ENCODE results near the gene PTPRG. TPM values are rescaled to one million over a fixed set of nuclear protein-coding genes. Genes with fewer than 3 reads are reported as not detected.
A peak's percentile ranks its signal among the peaks of the same experiment; 100 is the strongest.

PTPRG gene
- total and polyA plus RNA-seq, 10 of the 15 experiments (the other 5 are each of a cell fraction or from before 2014, with no cell fraction given), result 0.29 to 20.7 (median 1.4) TPM

DNA sequence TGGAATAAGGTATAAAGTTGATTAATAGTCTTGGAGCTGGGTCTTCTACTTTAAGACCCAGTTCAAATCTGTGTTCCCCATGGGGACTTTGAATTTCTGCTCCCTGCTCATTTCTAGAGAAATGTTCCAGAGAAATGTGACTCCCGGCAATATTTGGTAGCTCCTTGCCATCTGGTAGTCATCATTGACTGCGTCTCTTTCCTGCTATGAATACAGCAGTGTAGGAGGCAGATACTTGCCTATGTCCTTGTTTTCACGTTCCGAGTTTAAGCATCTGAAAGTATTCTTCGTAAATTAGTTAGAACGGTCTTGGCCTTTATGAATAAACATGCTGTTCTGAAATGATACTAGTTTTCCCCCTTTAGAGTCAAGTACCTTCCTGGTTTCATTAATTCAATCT, 352.9 kb downstream of the PTPRG start:
- Histone ChIP-seq H3K27me3 (replicated peaks in 1 of 2; ENCODE audit: control insufficient read depth in 2 of 2, insufficient read depth in 2 of 2, low read length in 1 of 2) (0 out of 4 replicates have a peak, but pooled peaks cover 0 to 2% of the 10 kb centered on the region in 2 experiments), H3K36me3 (ENCODE audit: control insufficient read depth in 2 of 2, insufficient read depth in 2 of 2, low read length in 1 of 2) (no peaks in the 10 kb centered on the region), H3K4me1 (ENCODE audit: control insufficient read depth, insufficient read depth, low read length) (0 out of 2 replicates have a peak, but pooled peaks cover 4% of the 10 kb centered on the region), H3K79me2 (ENCODE audit: control insufficient read depth, insufficient read depth, low read length) (no peaks in the 10 kb centered on the region), H3K9me3 (replicated peaks; ENCODE audit: control insufficient read depth, insufficient read depth, low read length) (no peaks in the 10 kb centered on the region), H3K27ac (ENCODE audit: control insufficient read depth, insufficient read depth) (no peak overlapping the region), H3K4me3 (no peak overlapping the region), H3K9ac (ENCODE audit: control insufficient read depth, insufficient read depth, low read length) (no peak overlapping the region), H2AFZ (ENCODE audit: control insufficient read depth, low read depth, low read length) (no peak overlapping the region), H4K20me1 (ENCODE audit: control insufficient read depth, insufficient read depth) (no peaks in the 10 kb centered on the region), H3K4me2 (ENCODE audit: control insufficient read depth, insufficient read depth) (no peak overlapping the region)
- ChIA-PET POLR2A (interaction anchor here (0.6 to 1.4 kb wide), 5 partner anchors 8 to 149 kb away, joined by 3 to 4 read pairs (median 3); no protein-coding TSS in a partner anchor), SMC1A (ENCODE audit: uncharacterized antibody, unreplicated experiment) (interaction anchor here (0.6 to 15.4 kb wide), 13 partner anchors 8 to 56 kb away, joined by 3 to 159 read pairs (median 7); no protein-coding TSS in a partner anchor), RAD21 (ENCODE audit: unreplicated experiment) (interaction anchor here (1.1 to 4.7 kb wide), 7 partner anchors 10 to 349 kb away, joined by 3 to 32 read pairs (median 8); no protein-coding TSS in a partner anchor), CTCF (interaction anchor here (1.0 to 3.8 kb wide), 9 partner anchors 9 to 273 kb away, joined by 3 to 14 read pairs (median 5); no protein-coding TSS in a partner anchor)
- TF ChIP-seq NBN (IDR thresholded peaks at IDR 0.05) (no peak), ZNF24 (IDR thresholded peaks at IDR 0.05) (no peak), CBX5 (IDR thresholded peaks at IDR 0.05; ENCODE audit: low read depth) (no peak), ETV6 (conservative IDR thresholded peaks at IDR 0.05 in 1 of 2, IDR thresholded peaks at IDR 0.05 in 1 of 2; ENCODE audit: borderline replicate concordance in 1 of 2, low read depth in 1 of 2) (0 out of 4 replicates have a peak, but pooled peaks of 1 of the 2 experiments have one; percentile 53), ESRRA (IDR thresholded peaks at IDR 0.05; ENCODE audit: low read length) (no peak), STAT1 (conservative IDR thresholded peaks at IDR 0.05) (no peak)
- TF ChIP-seq, protein P1, sequence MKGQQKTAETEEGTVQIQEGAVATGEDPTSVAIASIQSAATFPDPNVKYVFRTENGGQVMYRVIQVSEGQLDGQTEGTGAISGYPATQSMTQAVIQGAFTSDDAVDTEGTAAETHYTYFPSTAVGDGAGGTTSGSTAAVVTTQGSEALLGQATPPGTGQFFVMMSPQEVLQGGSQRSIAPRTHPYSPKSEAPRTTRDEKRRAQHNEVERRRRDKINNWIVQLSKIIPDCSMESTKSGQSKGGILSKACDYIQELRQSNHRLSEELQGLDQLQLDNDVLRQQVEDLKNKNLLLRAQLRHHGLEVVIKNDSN (IDR thresholded peaks at IDR 0.05; ENCODE audit: borderline replicate concordance, extremely low read length, insufficient read depth, low read depth, low read length), result no peak
- ATAC-seq (no peak), FAIRE-seq (no peak), DNase-seq (ENCODE audit: low read depth, low spot score) (no peak)
- WGBS (ENCODE audit: insufficient coverage, insufficient replicate concordance, low lambda C conversion rate, missing lambda C conversion rate), result 74% methylated on average over 6 of the region's 6 CpGs
- in situ Hi-C loops (cut with MboI) (no loop called here), intact Hi-C loops (cut with micrococcal nuclease; ENCODE audit: unreplicated experiment) (loop anchor here (10.0 kb wide), 1 partner anchor 279 kb away; no protein-coding TSS in a partner anchor)
- no TSS peak for BruUV-seq (replicated peaks)
